ENCODE measurements around the gene DHRS7B.

The DHRS7B gene

DNA sequence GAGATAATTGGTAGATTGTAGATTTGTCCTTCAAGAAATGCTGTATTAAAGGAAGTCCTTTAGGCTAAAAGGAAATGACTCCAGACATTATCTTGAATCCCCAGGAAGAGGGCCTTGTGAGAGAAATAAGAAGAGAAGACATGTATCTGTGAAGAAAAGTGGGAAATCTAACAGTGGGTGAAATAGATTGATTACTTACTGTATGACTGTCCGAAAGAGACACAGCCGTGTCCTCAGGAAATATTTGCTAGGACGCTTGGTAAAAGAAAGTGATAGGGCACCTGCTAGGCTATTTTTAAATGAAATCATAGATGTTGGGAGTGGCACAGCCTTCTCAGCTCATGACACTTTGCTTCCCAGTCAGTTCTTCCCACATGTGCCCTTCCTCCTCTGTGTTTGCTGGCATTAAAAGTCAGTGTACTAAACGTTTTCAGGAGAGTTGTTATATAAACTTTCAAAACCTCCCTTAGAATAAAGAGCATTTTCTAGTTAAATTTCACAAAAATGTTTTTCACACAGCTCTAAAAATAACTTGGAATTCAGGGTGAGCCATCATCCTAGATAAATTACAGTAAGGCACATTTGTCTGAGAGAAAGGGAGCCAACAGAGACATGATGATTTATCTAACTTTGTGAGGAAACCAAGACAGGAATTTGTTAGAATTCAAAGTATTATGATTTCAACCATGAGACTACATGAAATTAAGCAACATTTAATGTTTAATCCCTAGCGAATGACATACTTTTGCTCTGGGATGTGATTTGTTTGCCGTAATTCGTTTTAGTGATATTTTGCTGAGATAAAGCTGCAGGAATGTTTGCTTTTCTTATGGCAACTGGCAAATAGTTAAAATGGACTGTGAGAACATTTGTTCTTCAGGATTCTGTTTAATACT lies 35.0 kb downstream of the DHRS7B start:
- DNase-seq = no peak

DNA sequence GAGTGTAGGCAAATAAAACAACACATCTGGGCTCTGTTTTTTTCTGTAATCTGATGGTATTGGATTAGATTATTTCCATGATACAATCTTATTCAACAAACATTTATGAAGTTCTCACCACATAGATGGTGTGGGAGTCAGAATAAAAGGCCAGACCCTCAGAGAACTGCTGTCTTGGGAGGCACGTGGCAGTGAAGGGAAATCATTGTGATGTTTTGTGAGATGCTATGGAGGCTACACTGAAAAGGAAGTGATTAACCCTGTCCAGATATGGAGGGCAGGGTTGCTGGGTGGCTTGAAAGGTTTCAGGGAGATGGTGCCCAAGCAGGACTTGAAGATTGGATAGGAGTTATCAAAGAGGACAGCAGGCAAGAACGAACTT lies 35.6 kb downstream of the DHRS7B start:
- DNase-seq = no peak

GRCh38 chr17:21163101-21163500 lies 36.3 kb downstream of the DHRS7B start:
- DNase-seq = no peak

GRCh38 chr17:21164216-21164615 lies 37.5 kb downstream of the DHRS7B start:
- no peak for DNase-seq

DNA sequence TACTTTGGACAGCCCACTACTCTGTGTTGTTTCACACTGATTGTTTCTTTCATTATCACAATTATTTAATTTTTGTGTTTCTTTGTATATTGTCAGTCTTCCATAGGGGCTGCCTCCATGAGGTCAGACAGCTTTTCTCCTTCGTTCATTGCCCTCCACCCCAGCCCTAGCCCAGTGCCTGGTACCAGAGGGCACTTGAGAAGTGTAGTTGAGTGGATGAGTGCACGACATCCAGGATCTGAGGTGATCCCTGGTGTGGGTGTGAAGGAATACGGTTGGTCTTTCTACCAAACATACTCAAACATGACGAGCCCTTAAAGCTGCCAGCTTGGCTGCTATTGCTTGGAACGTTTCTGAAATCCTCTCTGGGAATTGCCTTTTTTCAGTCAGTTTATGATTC lies 37.9 kb downstream of the DHRS7B start:
- DNase-seq = no peak

GRCh38 chr17:21165922-21166594 lies 39.3 kb downstream of the DHRS7B start:
- DNase-seq = no peak

- DNase-seq = no peak
Measured at GRCh38 chr17:21166595-21167210, 39.9 kb downstream of the DHRS7B start.

DNA sequence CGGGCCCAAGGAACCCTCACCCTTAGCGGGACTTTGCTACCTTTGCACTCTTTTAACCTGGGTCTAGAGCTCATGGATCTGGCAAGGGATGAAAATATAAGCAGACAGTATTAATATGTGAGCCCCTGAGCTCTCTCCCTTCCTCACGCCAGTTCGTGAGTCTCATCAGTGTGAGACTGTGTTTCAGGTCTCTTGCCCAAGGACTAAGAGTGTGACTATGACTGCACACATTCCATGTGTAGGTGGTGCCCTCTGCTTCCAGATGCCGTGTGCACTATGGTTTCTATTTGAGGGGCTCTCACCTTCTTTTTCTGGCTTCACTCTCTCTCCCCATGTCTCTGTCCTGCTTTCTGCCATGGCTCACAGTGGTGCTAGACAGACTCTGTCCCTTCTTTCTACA lies 40.5 kb downstream of the DHRS7B start:
- DNase-seq = no peak

DNA sequence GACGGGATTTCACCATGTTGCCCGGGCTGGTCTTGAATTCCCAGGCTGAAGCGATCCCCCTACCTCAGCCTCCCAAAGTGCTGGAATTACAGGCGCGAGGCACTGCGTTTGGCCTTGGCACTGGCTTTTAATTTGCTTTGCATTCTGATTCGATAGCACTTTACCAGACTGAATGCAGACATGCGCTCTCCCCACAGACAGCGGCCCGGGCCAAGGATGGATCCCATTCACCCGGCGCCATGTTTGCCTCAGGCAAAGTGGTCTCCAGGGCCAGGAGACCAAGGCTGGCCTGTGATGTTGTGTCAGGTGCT lies 41.7 kb downstream of the DHRS7B start:
- no peak for DNase-seq

DNA sequence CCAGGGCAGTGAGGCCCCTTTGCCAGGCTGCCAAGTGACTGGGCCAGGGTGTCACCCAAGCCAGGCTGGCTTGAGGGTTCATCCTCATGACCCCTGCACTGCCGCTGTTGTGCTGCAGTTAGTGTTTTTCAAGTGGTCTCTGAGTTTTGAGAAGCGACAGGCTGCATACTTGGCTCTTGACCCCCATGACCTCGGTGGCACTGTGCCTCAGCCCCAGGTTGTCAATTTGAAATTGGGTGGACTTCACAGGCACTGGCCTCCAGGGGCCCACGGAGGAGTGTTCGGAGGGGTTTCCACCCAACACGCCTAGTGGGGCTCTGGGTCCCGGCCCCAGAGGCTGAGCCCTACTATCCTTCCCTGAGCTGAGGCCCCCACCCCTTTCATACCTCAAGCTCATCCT lies 42.7 kb downstream of the DHRS7B start:
- DNase-seq = no peak

- no peak for DNase-seq
Measured at GRCh38 chr17:21170809-21171208, 44.0 kb downstream of the DHRS7B start.

DNA sequence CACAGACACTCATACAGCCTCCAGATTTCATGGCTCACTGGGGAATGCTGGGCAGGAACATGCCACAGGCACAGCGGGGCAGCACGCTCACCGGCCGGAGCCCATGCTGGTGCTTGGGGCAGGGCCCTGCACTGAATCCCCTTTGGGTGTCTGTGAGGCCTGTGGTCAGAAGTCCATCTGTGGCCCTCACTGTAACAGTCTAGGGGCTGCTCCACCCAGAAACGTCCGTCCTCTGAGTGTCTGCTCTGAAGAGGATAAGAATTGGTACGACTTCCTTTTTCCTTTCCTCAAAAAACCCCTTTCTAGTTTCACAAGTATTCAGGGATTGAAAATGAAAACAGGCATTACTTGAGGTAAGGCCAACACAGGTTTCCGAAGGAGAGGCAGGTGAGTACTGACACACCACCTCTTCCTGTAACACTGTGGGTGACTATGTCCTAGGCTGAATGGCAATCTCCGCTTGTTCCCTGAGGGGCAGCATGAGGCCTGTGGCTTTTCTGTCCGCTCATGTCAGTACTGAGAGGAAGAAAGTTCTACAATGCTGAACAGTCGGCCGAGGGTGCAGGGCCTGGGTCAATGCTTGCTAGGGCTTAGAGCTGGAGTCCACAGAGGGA lies 44.7 kb downstream of the DHRS7B start:
- no peak for DNase-seq

DNA sequence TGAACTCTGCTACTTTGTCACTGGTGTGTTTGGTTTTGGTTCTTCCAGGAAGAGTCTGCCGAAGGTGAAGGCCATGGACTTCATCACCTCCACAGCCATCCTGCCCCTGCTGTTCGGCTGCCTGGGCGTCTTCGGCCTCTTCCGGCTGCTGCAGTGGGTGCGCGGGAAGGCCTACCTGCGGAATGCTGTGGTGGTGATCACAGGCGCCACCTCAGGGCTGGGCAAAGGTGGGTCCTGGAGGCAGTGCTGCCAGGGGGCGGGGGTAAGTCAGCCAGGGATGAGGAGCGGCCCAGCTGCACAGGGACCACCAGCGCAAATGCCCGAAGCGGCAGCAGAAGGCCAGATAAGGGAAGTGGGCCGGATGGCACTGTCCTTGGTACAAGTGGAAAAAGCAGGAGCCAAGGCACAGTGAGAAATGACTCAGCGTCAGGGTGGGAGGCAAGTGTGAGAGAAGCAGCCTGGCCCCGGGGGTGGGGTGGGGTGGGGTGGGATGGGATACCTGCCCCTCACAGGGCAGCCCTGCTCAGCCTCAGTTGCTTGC lies 45.3 kb downstream of the DHRS7B start:
- no peak for DNase-seq

GRCh38 chr17:21172846-21173245 lies 46.1 kb downstream of the DHRS7B start:
- no peak for DNase-seq

DNA sequence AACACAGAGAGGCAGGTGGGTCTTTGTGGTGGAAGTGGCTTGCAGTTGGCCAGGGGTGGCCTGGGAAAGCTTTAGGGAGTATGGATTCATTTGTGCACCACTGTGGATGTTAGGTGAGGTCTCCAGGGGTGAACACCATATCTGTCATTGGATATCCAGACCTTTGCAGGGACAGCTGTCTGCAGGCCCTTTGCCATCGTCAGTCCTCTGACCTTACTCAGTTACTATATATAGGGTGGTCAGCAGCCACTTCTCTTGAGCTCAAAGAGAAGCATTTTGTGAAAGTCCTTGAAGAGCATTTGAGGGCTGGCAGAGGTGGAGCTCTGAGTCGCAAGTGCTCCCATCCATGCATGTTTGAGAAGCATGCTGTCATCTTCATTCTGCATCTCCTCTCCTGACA lies 46.8 kb downstream of the DHRS7B start:
- DNase-seq = no peak

- no peak for DNase-seq
Measured at GRCh38 chr17:21174186-21174585, 47.4 kb downstream of the DHRS7B start.

GRCh38 chr17:21174713-21175112 lies 47.9 kb downstream of the DHRS7B start:
- DNase-seq = no peak

- no peak for DNase-seq
Measured at GRCh38 chr17:21176773-21177395, 50.1 kb downstream of the DHRS7B start.

GRCh38 chr17:21177401-21177800 lies 50.6 kb downstream of the DHRS7B start:
- no peak for DNase-seq

DNA sequence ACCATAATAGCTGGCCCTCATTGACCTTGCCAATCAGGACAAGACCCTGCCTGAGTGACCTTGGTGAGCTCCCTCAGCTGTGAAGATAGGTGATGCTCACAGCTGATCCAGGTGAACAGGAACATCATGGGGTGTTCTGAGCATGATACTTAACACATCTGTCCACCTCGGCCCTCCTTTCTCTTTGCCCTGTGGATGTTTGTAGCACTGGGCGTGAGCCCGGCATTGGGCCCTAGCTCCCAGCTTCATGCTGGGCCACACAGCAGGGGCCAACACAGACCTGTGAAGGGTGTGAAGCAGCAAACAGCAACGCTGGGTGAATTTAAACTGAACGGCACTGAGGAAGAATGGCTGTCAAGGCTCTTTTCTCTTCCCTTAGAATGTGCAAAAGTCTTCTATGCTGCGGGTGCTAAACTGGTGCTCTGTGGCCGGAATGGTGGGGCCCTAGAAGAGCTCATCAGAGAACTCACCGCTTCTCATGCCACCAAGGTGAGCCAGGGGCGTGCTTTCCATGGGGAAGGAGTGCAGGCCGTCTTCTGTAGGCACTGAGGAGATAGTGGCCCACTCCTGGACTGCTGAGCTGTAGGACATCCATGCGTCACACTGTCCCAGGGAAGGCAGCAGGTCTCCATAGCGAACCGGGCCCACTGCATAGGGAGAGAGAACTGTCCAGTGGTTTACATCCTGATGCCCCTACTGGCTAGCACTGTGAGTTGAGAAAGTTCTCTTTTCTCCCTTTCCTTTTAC lies 51.3 kb downstream of the DHRS7B start:
- DNase-seq = no peak

DNA sequence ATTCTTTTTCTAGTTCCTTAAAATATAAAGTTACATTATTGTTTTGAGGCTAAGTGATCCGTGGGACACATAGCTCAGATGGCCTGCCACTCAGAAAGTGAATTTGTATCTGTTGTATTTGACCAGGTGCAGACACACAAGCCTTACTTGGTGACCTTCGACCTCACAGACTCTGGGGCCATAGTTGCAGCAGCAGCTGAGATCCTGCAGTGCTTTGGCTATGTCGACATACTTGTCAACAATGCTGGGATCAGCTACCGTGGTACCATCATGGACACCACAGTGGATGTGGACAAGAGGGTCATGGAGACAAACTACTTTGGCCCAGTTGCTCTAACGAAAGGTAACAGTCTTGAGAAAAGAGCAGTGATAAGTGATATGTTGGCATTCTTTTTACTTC lies 56.7 kb downstream of the DHRS7B start:
- no peak for DNase-seq

DNA sequence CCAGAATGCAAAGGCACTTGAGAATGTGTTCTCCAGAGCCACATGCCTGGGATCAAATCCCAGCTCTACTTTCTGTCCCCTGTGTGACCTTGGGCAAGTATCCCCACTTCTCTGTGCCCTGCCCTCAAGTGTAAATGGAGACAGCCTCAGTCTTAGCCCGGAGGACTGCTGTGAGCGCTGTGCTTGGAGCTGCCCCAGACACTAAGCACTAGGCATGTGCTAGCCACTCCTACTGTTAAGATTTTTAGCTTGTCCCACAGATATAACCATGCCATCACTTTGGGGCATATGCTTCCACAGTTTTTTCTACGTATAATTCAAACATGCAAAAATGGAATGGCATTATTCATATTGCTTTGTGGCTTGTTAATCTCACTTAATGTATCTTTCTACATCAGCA lies 57.8 kb downstream of the DHRS7B start:
- DNase-seq = no peak
